ENCODE measurements around the gene NIBAN1.

Gene NIBAN1

GRCh38 chr1:184930645-184931044 is 43.7 kb downstream of the NIBAN1 start:
- TF ChIP-seq, protein P1, sequence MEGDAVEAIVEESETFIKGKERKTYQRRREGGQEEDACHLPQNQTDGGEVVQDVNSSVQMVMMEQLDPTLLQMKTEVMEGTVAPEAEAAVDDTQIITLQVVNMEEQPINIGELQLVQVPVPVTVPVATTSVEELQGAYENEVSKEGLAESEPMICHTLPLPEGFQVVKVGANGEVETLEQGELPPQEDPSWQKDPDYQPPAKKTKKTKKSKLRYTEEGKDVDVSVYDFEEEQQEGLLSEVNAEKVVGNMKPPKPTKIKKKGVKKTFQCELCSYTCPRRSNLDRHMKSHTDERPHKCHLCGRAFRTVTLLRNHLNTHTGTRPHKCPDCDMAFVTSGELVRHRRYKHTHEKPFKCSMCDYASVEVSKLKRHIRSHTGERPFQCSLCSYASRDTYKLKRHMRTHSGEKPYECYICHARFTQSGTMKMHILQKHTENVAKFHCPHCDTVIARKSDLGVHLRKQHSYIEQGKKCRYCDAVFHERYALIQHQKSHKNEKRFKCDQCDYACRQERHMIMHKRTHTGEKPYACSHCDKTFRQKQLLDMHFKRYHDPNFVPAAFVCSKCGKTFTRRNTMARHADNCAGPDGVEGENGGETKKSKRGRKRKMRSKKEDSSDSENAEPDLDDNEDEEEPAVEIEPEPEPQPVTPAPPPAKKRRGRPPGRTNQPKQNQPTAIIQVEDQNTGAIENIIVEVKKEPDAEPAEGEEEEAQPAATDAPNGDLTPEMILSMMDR (IDR thresholded peaks at IDR 0.05) = no peak
- peaks cover 5% of the 10 kb centered on the region for H3K27me3 Mint-ChIP-seq (ENCODE audit: low read depth, poor library complexity)
- no peak for DNase-seq
- no peak overlapping the region for H3K4me3 Mint-ChIP-seq
- H3K36me3 Mint-ChIP-seq (ENCODE audit: low read depth) = no peaks in the 10 kb centered on the region
- no peak overlapping the region for H3K27ac Mint-ChIP-seq
- H3K9me3 Mint-ChIP-seq = peaks cover 10% of the 10 kb centered on the region
- H3K4me1 Mint-ChIP-seq = peaks cover 8% of the 10 kb centered on the region

- Mint-ChIP-seq H3K27me3 (ENCODE audit: low read depth, poor library complexity) (peaks cover 5% of the 10 kb centered on the region), H3K27ac (no peak overlapping the region), H3K4me1 (peaks cover 6% of the 10 kb centered on the region), H3K9me3 (peaks cover 10% of the 10 kb centered on the region), H3K4me3 (no peak overlapping the region), H3K36me3 (ENCODE audit: low read depth) (no peaks in the 10 kb centered on the region)
- DNase-seq = no peak
- TF ChIP-seq, protein P1 (IDR thresholded peaks at IDR 0.05) = no peak
Observed at GRCh38 chr1:184930232-184930631, 44.1 kb downstream of the NIBAN1 start.

DNA sequence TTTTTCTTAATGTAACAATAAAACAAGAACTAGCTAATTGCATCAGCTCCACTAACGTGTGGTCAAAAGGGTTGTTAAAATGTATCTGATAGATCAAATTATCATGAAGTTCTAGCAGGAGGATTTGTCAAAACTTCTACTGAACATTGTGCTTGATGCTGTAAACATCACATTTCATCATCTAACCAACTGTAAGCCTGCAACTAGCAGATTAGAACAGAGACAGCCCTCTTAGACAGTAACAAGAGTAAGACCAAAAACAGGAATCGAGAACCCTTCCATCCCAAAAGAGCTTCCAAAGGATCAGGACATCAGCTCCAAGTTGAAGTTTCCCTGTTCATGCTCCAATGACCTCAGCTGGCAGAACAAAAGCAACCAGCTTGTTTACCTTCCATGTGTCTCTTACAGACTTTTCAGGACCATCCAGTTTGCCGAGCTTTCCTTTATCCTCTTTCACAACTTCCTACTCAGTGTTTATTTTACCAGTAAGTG is 44.6 kb downstream of the NIBAN1 start:
- H3K27me3 Mint-ChIP-seq (ENCODE audit: low read depth, poor library complexity) = peaks cover 5% of the 10 kb centered on the region
- H3K9me3 Mint-ChIP-seq = peaks cover 15% of the 10 kb centered on the region
- H3K4me1 Mint-ChIP-seq = peaks cover 6% of the 10 kb centered on the region
- no peak overlapping the region for H3K4me3 Mint-ChIP-seq
- H3K36me3 Mint-ChIP-seq (ENCODE audit: low read depth) = no peaks in the 10 kb centered on the region
- DNase-seq = no peak
- no peak overlapping the region for H3K27ac Mint-ChIP-seq
- TF ChIP-seq, protein P1 (IDR thresholded peaks at IDR 0.05) = no peak

DNA sequence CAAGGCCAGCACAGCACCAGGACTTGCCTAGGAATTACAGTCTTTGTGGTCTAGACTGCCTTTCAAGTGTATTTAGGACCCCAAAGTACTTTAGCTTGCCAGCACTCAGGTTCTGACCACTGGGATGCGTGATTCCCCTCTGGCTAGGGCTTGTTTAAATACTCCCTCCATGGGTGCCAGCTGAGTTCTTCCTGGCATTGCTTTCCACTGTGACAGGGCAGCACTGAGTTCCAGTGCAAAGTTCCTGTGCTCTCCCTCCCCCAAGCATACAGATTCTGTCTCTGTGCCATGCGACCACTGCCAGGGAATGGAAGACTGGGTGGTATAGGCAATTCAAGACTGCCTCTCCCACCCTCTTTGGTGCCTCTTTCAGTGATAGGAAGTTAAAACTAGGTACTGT is 45.9 kb downstream of the NIBAN1 start:
- TF ChIP-seq, protein P1 (IDR thresholded peaks at IDR 0.05) = no peak
- Mint-ChIP-seq H3K27me3 (ENCODE audit: low read depth, poor library complexity) (peaks cover 4% of the 10 kb centered on the region), H3K4me1 (peaks cover 6% of the 10 kb centered on the region), H3K36me3 (ENCODE audit: low read depth) (no peaks in the 10 kb centered on the region), H3K4me3 (no peak overlapping the region), H3K27ac (no peak overlapping the region), H3K9me3 (peaks cover 15% of the 10 kb centered on the region)
- DNase-seq = no peak

Data from nephron progenitor cell (in vitro differentiated cells).